ENCODE results near the gene ZNF618. TPM values are rescaled to one million over a fixed set of nuclear protein-coding genes. Genes with fewer than 3 reads are reported as not detected.

ZNF618 gene
- polyA plus RNA-seq, 1 donor = 47.9 TPM

DNA sequence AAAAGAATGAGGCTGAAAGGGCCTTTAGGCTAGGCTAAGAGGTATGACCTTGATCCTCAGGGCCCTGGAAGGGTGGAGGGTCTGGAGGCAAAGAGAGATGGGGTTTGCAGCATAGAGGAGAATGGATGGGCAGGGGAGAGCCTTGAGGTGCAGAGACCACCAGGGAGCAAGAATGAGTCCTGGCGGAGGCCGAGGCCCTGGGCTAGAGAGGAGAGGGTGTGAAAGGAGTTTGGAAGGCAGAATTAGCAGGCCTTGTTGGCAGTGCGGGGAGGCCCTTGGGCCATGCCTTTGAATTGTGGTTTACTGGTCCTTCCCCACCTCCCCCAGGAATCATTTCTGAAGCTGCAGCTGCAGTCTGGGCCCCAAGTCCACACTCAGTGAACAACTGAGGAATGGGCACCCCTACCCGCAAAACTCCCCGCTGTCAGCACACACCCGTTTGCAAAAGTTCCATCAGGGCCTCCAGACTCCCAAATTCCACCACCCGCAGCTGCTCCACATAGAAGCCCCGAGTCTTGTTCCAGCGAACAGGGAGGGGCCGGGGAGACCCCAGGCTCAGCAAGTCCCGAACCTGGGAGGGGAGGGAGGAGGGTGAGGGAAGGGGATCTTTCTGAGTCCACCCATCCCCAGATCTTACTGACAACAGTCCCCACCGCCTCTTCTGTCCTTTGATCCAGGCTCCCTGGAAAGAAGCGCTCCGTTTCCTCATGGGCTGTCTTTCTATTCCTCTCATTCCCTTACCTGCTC is 220.9 kb downstream of the ZNF618 start:
- DNase-seq = no peak

DNA sequence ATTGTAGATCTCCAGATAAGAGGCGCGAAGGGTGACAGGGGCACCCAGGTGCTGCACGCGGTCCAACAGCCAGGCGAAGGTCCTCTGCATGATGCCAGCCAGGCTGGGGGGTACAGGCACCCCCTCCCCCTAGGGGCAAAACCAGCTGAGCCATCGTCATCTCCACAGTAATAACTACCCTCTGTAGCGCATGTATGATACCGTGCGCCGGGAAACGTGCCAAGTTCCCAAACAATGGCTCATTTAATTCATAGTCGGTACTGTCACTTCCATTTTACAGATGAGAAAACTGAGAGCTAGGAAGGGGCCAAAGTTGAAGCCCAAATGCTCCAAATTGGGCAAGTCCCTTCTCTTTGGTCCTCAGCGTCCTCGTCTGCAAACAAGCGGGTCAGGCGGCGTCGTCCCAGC is 221.5 kb downstream of the ZNF618 start:
- no peak for DNase-seq

DNA sequence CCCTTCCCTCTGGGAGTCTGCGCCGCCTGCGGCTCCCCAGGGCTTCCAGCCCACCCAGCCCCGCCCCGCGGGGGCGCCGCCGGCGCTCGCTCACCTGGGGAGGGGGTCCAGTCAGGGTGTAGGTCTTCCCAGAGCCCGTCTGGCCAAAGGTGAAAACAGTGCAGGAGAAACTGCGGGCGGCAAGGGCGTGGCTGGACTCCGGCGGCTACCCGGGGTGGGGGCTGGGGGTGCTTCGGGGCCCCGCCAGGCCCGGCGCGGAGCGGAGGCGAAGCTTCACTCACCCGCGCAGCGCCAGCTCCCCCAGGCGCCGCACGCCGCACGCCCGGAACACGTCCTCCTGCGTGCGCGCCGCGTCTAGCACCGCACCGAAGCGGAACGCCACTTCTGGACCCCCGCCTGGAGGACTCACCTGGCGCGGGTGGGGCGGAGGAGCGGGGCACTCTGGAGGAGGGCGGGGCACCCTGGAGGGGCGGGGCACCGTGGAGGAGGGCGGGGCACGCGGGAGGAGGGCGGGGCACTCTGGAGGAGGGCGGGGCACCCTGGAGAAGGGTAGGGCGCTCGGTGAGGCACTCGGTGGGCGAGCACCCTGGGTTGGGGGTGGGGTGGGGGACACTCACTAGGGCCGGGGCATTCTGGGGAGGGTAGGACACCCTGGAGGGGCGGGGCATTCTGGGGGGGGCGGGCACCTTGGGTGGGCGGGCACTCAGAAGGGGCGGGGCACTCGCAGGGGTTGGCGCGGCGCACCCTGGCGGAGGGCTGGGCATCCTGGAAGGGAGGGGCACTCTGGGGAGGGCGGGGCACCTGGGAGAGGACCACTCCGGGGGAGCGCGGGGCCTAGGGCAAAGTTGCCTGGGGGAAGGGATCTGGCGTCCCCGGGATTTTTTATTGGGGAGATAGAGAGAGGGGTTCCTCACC is 222.2 kb downstream of the ZNF618 start:
- DNase-seq = peak; percentile 66

- DNase-seq = peak; percentile 91
Measured at GRCh38 chr9:114098936-114099668, 223.0 kb downstream of the ZNF618 start, which contains the start of gene KIF12. TSS of gene KIF12 (minus strand) at chr9:114099292. CDS start at chr9:114099276, 16 bp downstream.

DNA sequence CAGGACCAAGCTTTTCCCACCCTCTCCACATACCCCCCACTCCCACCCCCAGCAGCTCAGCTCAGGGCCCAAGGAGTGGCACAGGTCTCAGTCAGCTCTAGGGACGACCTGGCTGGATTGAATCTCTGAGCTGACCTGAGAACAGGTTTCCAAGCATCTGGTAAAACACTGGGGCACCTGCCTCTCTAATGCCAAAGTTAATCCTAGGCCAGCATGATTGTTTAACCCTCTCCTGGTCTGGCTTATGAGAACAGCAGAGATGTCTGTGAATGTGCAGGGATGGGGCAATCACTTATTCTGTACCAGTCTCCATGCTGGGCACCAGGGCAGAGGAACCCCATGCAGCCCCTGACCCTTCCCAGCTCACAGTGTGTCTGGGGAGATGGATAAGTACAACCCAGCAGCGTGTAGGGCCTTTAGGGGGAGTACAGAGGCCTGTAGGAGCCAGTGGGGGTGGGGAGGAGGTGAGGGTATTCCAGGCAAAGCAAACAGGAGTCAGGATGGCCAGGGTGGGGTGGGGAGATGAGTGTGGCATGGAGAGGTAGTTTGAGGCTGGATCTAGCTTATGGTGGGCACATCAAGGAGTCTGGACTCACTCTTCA is 223.7 kb downstream of the ZNF618 start:
- DNase-seq = no peak

GRCh38 chr9:114100536-114100935 is 224.4 kb downstream of the ZNF618 start:
- no peak for DNase-seq

GRCh38 chr9:114102484-114102883 is 226.4 kb downstream of the ZNF618 start:
- no peak for DNase-seq

- DNase-seq = no peak
Measured at GRCh38 chr9:114105236-114105635, 229.1 kb downstream of the ZNF618 start.

Other genes starting within 250 kb of the ZNF618 start
- gene AMBP, start 202.0 kb downstream of the ZNF618 start, polyA plus RNA-seq (ENCODE audit: insufficient read length) = 1.9 TPM
- gene KIF12, start 223.0 kb downstream of the ZNF618 start, polyA plus RNA-seq (ENCODE audit: insufficient read length) = 170 TPM

Data from left kidney (tissue), 2 donors.